OCI-LY3 (cell line): ENCODE results near the gene BEGAIN.

ENCODE experiments used
- H2AFZ ChIP-seq: fragments of 200-600, 300-600 bp; shearing (Covaris generic); 2 replicates; pipeline ENCODE4 v1.6.0; 2014; ENCODE audit warnings: antibody characterized with exemption, low read depth, low read length
- H3K27ac ChIP-seq: fragments of 200-600, 300-600 bp; sonication (generic); 2 replicates; pipeline ENCODE4 v1.5.1; 2014; ENCODE audit warnings: mild to moderate bottlenecking, low read length, moderate library complexity, mixed read lengths
- H3K27me3 ChIP-seq: fragments of 200-600, 300-600 bp; sonication (generic); 2 replicates; pipeline ENCODE4 v1.6.1; 2014; ENCODE audit warnings: low read depth, low read length, mixed read lengths
- H3K36me3 ChIP-seq: fragments of 200-600, 300-600 bp; sonication (generic); replicated peaks from 2 replicates; pipeline ENCODE3; 2014; ENCODE audit warnings: low read depth, low read length, mixed read lengths
- H3K4me1 ChIP-seq: fragments of 300-600, 200-600 bp; sonication (generic); 2 replicates; pipeline ENCODE4 v1.6.1; 2014; ENCODE audit warnings: low read length, mixed read lengths
- H3K4me2 ChIP-seq: fragments of 200-600, 300-600 bp; sonication (generic); 2 replicates; pipeline ENCODE4 v1.6.1; 2014; ENCODE audit warnings: low read length, mixed read lengths
- H3K4me3 ChIP-seq: fragments of 300-600, 200-600 bp; sonication (generic); 2 replicates; pipeline ENCODE4 v1.5.1; 2014; ENCODE audit warnings: antibody characterized with exemption, mild to moderate bottlenecking, low read length, moderate library complexity
- H3K79me2 ChIP-seq: fragments of 300-600, 200-600 bp; shearing (Covaris generic); 2 replicates; pipeline ENCODE4 v1.6.1; 2014; ENCODE audit warnings: mild to moderate bottlenecking, low read length, mixed read lengths
- H3K9ac ChIP-seq: fragments of 300-600, 200-600 bp; shearing (Covaris generic); 2 replicates; pipeline ENCODE4 v1.6.0; 2014; ENCODE audit warnings: mild to moderate bottlenecking, low read length, moderate library complexity
- H3K9me3 ChIP-seq: fragments of 200-600, 300-600 bp; shearing (Covaris generic); 2 replicates; pipeline ENCODE4 v1.6.1; 2014; ENCODE audit warnings: low read length, mixed read lengths; ENCODE audit not compliant: insufficient read depth
- H4K20me1 ChIP-seq: fragments of 200-600, 300-600 bp; sonication (generic); 2 replicates; pipeline ENCODE4 v1.6.1; 2016; ENCODE audit warnings: low read length, mixed read lengths; ENCODE audit not compliant: insufficient read depth
- CTCF ChIP-seq: fragments of 200-600, 300-600 bp; sonication (generic); IDR thresholded peaks from 2 replicates; pipeline ENCODE4 v1.5.1; 2014; ENCODE audit warnings: antibody characterized with exemption, low read length, low read depth
- EZH2phosphoT487 ChIP-seq: fragments of 200-600 bp; shearing (Covaris generic); IDR thresholded peaks from 2 replicates; pipeline ENCODE4 v1.6.1; 2018; ENCODE audit warnings: antibody characterized with exemption, mixed run types, low read depth

Gene BEGAIN

GRCh38 chr14:100587086-100587762, at the start of gene BEGAIN:
Gene BEGAIN, minus strand, starts transcription at chr14:100587417. Its CDS starts 127 bp downstream, at chr14:100587290.
- H4K20me1 ChIP-seq: no peaks in the 10 kb centered on the region
- no peak within 1 kb of the TSS for H3K9ac ChIP-seq
- H3K27ac ChIP-seq: no peak within 1 kb of the TSS
- no peaks in the 10 kb centered on the region for H3K4me1 ChIP-seq
- H3K9me3 ChIP-seq: no peaks in the 10 kb centered on the region
- no peak within 1 kb of the TSS for H2AFZ ChIP-seq
- no peak within 1 kb of the TSS for H3K4me2 ChIP-seq
- H3K27me3 ChIP-seq: no peaks in the 10 kb centered on the region
- no peaks in the 10 kb centered on the region for H3K36me3 ChIP-seq
- no peak for TF ChIP-seq CTCF
- TF ChIP-seq EZH2phosphoT487: no peak
- H3K79me2 ChIP-seq: no peaks in the 10 kb centered on the region
- H3K4me3 ChIP-seq: no peak within 1 kb of the TSS

- H3K9me3 ChIP-seq: no peaks in the 10 kb centered on the region
- H4K20me1 ChIP-seq: no peaks in the 10 kb centered on the region
- no peak overlapping the region for H3K4me3 ChIP-seq
- H3K9ac ChIP-seq: no peak overlapping the region
- no peaks in the 10 kb centered on the region for H3K36me3 ChIP-seq
- peaks cover 9% of the 10 kb centered on the region; the same call in 1 of the 2 replicates for H3K27me3 ChIP-seq
- H2AFZ ChIP-seq: no peak overlapping the region
- no peaks in the 10 kb centered on the region for H3K79me2 ChIP-seq
- H3K4me1 ChIP-seq: peaks cover 5% of the 10 kb centered on the region; the same call in 1 of the 2 replicates
- no peak overlapping the region for H3K4me2 ChIP-seq
- no peak overlapping the region for H3K27ac ChIP-seq
- TF ChIP-seq CTCF (no peak), EZH2phosphoT487 (no peak)
These were observed 49.3 kb upstream of the BEGAIN start for GRCh38 chr14:100636559-100636958.

- Histone ChIP-seq H4K20me1 (no peaks in the 10 kb centered on the region), H2AFZ (no peak overlapping the region), H3K27me3 (peaks cover 10% of the 10 kb centered on the region; the same call in 1 of the 2 replicates), H3K4me2 (no peak overlapping the region), H3K9me3 (no peaks in the 10 kb centered on the region), H3K27ac (no peak overlapping the region), H3K36me3 (no peaks in the 10 kb centered on the region), H3K79me2 (no peaks in the 10 kb centered on the region), H3K4me3 (no peak overlapping the region), H3K9ac (no peak overlapping the region), H3K4me1 (no peaks in the 10 kb centered on the region)
- TF ChIP-seq EZH2phosphoT487 (no peak), CTCF (no peak)
These were observed 46.8 kb upstream of the BEGAIN start for GRCh38 chr14:100634026-100634425.

- Histone ChIP-seq H3K79me2 (no peaks in the 10 kb centered on the region), H3K36me3 (no peaks in the 10 kb centered on the region), H3K9me3 (no peaks in the 10 kb centered on the region), H4K20me1 (no peaks in the 10 kb centered on the region), H3K4me2 (no peak overlapping the region), H3K27ac (no peak overlapping the region), H3K27me3 (peaks cover 13% of the 10 kb centered on the region), H2AFZ (no peak overlapping the region), H3K9ac (no peak overlapping the region), H3K4me3 (no peak overlapping the region), H3K4me1 (no peaks in the 10 kb centered on the region)
- TF ChIP-seq EZH2phosphoT487 (no peak), CTCF (no peak)
These were observed 46.2 kb upstream of the BEGAIN start for GRCh38 chr14:100633406-100633805.
